Fibroblast of skin of right biceps (primary cell): ENCODE measurements around the gene PEX10.
"Not testable (repeated sequence)": the region's sequence is repeated elsewhere in the genome, so short reads cannot be mapped to it uniquely, and the experiment has no call there.

Experiments used
- DNase-seq: peaks from one replicate; pipeline ENCODE4 v3.0.0-alpha.2; 2013

Gene PEX10

DNA sequence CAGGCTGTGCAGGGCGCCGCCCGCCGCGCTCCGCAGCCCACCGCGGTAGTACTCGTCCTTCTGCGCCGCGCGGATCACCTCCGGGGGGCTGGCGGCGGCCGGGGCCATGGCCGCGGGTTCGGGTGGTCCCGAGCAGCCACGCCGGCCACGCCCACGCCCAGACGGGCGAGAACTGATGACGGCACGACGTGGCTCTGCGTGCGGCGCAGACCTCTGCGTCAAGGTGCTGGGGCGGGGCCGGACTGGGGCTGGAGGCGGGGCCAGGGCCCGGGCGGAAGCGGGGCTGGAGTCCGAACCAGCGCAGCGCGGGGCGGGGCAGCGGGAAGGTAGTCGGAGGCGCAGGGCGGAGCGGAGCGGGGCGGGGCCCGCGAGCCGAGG, at the start of gene PEX10:
Gene PEX10, minus strand, starts transcription at position 170 of the 378 bp plus-strand sequence. Its CDS starts 62 bp downstream, at position 108.
- peak; percentile 95 for DNase-seq

DNA sequence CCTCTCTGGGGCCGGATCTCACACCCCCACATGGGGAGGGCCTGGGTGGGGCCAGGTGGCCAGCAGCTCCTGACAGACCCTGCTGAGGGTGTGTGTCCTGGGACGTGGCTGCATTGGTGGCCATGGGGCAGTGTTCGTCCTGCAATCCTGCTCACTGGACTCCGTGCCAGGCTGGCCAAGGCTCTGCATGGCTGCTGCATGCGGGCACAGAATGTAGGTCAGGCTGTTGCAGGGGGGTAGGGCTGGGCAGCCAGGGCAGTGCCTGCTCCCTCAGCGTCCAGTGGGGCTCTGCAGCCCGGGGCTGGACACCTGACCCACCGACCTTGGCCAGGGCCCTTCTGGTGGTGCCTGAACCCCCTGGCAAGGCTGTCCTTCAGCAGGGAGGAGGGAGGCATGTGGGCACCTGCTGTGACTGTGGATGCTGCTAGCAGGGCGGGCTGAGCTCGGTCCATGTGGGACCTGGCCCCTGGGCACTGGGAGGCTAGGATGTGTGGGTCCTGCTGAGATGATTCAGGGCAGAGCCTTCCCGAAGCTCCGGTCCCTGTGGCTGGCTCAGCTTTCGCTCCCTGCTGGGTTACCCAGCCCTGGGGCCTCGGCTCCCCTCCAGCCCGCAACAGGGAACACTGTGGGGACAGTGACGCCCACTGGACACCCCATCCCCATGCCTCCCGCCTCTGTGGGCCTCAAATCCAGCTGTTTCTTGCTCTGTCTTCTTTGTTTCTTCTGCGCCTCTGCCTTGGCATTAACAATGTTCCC, 48.8 kb upstream of the PEX10 start:
- DNase-seq, result no peak

DNA sequence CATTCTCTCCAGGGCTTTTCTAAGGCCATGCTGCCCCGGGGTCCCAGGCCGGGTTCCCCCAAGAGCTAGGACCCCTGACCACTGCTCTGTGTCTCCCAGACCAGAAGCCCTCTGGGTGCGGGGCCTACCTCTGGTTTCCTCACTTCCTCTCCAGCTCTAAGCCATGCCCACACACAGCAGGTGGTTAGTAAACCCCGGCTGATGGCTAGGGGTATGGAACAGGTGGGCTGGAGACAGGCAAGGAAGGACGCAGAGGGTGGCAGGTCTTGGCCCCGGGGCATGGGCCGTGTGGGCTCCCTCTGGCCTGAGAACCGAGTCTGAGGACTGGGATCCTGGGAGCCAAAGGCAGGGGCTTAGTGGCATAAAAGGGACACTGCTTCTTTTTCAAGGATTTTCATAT, 47.8 kb upstream of the PEX10 start:
- DNase-seq, result no peak

DNA sequence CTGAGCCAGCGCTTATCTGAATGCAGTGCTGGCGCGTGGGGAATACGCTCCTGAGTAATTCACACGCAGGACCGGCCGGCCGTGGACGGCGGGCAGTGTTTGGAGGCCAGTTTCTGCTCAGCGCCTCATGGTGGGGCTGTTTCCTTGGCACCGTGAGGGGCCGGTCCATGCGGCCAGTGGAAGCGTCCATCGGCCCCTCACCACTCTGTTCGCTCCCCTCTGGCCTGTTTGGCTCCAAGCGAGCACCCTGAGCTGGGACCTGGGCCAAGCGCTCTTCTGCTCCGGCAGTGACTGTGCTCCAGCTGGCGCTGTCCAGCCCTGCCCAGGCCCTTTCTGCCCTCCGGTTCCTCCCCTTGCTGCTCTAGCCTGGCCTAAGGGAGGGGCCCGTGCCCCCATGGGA, 47.4 kb upstream of the PEX10 start:
- DNase-seq, result no peak

DNA sequence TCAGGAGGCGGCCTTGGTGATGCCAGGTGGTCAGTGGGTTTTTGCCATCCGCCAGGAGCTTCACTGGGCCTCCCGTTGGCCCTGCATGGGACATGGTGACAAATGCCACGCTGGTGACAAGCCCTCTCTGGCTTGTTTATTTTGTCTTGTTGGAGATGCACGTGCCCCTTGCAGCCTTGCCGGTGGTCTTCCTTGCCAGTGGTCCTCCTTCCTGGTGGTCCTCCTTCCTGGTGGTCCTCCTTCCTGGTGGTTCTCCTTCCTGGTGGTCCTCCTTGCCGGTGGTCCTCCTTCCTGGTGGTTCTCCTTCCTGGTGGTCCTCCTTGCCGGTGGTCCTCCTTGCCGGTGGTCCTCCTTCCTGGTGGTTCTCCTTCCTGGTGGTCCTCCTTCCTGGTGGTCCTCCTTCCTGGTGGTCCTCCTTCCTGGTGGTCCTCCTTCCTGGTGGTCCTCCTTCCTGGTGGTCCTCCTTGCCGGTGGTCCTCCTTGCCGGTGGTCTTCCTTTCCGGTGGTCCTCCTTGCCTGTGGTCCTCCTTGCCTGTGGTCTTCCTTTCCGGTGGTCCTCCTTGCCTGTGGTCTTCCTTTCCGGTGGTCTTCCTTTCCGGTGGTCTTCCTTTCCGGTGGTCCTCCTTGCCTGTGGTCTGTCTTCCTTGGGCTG, 46.9 kb upstream of the PEX10 start:
- not testable (repeated sequence) for DNase-seq

DNA sequence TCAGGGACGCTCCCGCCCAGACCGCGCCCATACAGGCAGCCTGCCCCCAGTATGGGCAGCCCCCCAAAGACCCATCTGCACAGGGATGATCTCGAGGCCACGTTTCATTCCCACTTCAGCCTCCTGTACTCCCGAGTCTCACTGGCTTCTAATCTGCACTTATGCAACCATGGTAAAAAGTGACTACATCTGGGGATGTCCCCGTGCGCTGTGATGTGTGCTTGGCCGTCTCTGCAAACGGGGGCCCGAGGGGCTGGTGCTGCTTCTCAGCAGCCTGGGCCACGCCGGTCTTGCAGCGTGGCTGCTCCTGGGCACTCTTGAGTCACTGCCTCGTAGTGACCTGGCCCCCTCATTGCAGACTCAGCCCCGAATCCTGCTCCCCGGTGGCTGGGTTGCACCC, 46.3 kb upstream of the PEX10 start:
- no peak for DNase-seq

DNA sequence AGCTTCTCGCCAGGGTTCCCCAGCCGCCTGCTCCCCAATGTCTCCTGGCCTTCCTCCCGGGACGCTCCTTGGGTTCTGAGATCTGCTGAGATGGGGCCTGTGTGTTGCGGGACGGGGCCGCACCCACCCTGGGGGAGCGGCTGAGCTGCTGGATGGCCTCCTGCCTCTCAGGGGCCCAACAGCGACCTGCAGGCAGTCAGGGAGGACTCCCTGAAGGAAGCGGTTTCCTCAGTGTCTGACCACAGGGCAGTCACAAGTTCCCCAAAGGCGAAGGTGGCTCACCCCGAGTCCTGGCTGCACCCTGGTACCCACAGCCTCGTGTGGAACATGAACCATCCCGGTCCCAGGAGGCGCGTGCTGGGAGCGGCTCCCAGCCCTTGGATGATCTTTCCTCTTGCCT, 45.1 kb upstream of the PEX10 start:
- no peak for DNase-seq

DNA sequence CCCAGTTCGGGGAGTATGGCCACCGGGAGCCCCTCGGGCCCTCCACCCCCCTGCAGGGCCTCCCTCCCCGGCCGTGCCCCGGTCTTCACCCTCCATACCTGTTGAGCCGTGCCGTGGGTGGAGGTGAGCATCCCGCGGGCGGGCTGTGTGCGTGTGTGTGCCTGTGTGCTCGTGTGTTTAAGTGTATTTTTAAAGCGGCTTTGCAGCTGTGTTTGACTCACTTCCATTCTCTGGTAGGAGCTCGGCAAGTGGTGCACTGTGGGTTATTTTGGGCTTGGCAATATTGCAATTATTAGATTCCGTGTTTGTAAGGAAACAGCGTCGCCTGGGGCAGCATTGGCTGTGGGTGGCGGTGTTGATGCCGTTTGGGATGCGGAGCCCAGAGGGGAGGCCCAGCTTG, 43.4 kb upstream of the PEX10 start:
- no peak for DNase-seq

DNA sequence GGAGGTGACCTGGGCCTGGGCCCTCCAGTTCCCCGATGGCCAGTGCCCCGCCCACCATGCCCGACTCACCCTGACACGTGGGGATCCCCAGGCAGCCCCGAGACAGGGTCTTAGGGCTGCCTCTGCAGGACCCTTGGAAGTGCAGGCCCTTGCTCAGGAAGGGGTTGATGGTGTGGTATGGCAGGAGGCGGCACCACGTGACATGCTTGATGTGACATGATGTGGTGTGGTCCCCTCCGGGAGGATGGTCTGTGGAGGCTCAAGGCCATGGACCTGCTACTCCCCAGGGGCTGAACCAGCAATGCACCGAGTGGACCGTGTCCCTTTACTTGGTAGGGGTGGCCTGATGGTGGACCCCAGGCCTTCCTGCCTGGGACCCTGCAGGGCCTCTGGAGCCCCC, 41.9 kb upstream of the PEX10 start:
- no peak for DNase-seq

DNA sequence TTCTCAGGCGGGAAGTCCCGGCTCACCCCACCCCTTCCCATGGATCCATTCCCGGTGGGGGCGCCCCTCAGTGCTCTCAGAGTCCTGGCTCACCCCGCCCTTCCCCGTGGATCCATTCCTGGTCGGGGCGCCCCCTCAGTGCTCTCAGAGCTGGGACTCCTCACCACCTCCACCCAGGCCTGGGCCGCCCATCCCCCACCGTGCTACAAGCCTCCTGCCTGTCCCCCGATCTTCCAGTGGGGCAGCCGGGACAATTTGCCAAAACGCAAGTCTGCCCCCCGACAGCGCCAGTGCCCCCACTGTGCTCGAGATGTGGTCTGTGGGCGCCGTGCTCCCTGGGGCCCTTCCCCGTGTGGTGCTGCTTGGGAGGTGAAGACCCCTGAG, 40.6 kb upstream of the PEX10 start:
- no peak for DNase-seq

DNA sequence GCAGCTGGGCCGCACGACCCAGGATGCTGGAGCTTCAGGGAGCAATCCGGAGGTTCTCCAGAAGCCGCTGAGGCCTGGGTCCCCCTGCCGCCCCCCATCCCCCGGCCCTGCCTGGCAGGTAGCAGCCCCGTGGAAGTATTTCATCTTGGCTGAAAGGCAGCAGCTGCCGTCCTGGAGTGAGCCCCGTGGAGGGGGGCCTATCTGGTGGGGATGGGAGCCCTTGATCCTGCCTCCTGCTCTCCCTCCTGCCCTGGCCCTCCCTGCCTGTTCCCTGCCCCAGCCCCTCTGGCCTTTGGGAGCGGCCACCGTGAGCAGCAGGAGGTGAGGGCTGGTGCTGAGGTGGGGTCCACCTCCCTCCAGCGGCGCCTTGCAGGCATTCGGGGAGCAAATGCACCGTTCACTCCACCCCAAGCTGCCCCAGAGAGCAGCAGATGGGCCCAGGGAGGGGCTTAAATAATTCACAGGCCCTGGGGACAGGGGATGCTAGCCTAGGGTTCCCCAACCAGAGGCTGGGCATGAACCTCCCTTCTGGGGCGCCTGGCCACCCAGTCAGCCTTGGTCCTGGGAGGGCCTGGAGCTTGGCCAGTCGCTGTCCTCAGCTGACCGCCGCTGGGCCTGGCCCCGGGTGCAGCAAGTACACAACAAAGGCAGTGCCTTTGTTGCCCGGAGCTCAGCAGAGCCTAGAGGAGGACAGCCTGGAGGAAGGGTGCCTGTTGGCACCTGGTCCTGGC, 40.0 kb upstream of the PEX10 start:
- no peak for DNase-seq

DNA sequence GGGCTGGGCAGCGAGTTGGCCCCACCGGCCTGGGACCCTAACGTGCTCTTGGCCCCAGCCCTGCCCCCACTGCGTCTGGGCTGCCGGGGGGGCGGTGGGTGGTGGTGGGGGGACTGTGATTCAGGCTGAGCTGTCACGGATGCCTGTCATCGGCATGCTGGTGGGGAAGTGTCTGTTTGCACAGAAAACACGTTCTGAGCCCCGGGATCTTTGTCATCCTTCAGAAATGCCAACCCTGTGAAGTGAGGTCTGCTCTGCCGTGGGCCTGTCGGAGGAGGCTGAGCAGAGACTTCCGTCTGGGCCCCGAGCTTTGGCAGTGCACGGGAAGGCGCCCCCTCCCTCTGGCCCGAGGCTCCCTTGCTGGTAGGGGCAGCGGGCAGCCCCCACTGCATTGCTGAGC, 39.4 kb upstream of the PEX10 start:
- DNase-seq, result peak; percentile 97

DNA sequence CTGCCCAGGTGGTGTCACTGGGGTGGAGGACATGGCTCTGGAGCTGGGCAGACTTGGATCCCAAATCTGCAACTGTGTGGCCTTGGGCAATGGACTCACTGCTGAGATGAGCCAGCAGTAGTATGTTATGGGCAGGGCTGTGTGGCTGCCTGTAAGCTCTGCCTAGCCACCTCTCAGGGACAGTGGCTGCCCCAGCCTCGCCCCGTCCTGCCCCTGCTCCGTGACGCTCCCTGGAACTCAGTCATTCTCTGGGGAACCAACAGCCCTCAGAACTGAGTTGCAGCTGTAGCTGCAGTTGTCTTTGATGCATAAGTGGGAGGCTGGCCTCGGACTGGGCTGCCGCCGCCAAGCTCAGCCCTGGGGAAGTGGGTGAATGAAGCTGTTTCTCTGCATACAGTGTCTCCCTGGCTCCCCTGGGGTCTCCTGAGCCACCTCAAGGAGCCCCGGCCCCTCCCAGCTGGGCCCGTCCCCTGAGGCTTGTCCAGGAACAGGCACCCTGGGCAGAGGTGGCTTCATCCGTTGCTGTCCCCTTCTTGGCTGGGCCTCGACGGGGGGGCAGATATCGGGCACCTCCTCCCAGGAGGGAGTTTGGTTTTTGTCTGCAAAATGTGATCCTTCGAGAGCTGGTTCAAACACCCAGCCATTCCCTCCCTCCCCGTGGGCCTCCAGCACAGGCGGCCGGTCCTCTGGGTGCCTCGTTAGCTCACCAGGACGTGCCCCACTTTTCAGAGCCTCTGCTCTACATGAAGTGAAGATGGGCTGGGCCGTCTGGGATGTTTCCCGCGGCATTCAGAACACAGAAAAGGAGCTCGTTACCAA, 37.5 kb upstream of the PEX10 start:
- DNase-seq, result no peak

DNA sequence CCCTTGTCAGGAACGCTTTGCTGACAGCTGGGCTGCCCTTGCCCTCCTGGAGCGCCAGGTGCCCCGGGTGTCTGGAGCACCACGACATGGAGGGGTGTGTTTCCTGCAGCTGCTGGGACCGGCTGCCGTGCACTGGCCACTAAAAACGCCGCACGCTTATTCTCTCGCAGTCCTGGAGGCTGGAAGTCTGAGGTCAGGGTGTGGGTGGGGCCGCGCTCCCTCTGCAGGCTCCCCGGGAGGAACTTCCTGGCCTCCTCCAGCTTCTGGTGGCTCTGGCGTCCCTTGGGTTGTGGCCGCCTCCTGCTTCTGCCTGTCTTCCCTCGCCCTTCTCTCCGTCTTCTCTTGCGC, 35.7 kb upstream of the PEX10 start:
- DNase-seq, result no peak

DNA sequence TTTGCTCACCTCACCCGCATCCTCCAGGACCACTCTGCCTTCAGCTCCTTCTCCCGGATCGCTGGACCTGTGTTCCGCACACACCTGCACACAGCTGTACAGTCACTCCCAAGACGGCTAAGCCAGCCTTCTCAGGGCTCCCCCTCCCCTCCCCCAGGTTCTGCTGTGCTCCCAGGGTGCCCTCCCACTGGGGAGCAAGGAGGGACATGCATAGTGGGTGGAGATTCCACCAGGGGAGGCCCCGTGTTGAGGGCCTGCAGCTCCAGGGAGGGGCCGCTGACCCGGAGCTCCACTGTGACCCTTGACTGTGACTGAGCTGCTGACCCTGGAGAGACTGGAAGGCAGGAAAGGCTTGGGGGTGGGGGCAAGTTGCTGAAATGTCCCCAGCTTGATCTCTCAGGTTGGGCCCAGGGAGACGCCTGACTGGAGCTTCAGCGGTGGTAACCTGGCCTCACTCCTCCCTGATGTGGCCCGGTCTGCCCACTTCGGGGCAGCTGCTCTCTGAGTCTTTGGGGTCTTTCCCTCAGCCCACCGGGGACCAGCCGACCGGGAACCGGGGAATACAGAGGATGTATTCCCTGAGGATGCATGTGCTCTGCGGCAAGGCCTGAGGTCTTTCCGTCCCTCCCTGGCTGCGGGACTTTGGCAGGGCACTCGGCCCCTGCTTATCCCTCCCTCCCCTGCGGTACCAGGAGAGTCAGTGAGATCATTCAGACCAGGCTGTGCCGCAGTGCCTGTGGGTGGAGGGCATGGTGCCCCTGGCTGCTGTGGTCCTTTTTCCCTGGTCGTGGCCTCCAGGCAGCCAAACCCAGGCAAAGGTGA, 35.1 kb upstream of the PEX10 start:
- no peak for DNase-seq

DNA sequence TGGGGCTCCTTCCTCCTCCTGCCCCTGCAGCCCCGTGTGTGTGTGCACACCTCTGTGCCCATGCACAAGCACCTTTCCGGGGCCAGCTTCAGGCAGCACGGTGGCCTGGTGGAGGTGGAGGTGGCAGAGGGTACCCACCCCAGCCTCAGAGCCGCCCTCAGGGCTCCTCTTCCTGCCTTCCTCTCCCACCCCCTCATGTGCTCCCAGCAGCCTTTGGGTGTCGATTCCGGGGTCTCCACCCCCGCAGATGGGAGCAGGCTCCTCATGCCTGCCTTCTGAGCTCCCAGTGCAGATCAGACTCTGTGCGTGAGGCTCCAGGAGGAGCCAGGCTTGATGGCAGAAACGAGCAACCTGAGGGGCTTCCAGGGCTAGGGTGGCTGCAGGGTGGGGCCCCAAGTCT, 34.5 kb upstream of the PEX10 start:
- DNase-seq, result no peak

DNA sequence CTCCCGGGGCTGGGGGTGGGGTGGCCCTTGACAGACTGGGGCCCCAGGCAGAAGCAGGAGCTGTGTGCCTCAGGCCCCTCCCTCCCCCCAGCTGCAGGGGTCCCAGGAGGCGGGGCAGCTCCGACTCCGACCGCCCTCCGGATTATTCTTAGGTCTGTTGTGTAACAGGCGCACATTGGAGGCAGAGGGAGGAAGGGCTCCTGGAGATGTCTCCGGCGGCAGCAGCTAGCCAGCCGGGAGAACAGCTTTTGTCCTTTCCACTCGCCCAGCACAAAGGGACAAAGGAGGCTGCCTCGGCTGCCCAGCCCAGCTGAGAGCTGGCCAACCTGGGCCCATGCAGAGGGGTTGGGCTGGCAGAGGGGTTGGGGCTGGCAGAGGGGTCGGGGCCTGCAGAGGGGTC, 34.0 kb upstream of the PEX10 start:
- DNase-seq, result no peak

DNA sequence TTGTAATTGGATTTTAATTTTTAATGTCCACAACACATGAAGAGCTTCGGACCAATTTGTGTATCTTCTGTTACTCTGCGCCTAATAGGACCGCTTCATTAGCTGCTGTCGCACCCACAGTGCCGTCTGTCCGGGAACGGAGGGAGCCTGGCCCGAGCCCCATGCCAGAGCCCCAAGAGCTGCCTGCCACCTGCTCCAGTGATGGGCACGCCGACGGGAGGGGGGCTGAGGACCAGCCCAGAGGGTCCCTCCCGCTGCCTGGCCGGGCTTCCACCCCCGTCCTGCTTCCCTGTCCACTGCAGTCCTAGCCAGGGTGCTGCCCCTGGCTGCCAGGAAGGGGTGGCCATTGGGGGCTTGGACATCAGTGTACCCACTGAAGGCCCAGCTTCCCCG, 33.5 kb upstream of the PEX10 start:
- no peak for DNase-seq

DNA sequence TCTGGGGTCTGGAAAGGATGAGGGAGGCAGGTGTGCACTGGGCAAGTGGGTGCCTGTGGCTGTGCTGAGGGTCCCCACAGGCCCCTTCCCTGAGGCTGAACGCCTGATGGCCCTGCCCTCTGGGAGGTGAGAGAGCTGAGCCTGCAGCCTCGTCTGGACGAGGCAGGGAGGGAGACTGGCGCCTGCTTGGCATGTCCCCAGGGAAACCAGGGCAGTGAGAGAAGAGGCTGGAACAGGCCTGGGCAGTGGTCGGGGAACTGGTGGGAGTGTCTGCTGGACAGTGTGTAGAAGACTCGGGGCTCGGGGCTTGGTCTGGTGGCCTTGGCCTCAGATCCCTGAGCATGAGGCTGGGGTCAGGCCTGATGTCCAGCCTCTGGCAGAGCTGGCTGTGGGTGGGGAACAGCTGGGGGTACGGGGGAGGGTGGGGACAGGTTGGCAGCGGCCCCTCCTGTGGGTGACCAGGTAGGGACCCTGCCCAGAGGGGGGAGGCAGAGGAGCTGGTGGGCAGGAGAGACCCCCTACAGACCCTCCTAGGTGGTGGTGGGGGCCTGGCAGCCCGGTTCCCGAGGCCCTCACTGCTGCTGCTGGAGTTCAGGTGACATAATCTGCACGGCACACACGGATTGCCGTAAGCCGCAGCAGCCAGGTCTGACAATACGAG, 32.9 kb upstream of the PEX10 start:
- DNase-seq, result no peak

DNA sequence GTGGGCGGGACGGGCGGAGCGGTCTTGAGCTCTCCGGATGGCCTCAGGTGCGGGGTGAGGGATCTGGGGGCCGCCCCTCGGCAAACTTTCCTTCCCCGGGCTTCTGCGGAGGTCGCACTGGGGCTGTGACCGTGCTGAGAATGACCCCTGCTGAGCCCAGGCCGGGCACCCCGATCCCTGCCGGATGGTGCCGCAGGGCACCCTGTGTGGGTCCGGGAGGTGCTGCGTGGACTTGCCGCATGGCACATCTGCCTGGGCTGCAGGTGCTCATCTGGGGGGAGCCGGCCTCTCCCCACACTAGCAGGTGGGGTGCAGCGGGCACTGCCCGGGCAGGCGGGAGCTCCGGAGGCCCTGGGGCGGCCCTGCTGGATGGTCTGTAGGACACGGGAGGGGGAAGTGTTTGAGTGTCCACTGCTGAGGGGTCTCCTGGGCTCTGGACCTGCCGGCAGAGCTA, 31.8 kb upstream of the PEX10 start:
- no peak for DNase-seq

DNA sequence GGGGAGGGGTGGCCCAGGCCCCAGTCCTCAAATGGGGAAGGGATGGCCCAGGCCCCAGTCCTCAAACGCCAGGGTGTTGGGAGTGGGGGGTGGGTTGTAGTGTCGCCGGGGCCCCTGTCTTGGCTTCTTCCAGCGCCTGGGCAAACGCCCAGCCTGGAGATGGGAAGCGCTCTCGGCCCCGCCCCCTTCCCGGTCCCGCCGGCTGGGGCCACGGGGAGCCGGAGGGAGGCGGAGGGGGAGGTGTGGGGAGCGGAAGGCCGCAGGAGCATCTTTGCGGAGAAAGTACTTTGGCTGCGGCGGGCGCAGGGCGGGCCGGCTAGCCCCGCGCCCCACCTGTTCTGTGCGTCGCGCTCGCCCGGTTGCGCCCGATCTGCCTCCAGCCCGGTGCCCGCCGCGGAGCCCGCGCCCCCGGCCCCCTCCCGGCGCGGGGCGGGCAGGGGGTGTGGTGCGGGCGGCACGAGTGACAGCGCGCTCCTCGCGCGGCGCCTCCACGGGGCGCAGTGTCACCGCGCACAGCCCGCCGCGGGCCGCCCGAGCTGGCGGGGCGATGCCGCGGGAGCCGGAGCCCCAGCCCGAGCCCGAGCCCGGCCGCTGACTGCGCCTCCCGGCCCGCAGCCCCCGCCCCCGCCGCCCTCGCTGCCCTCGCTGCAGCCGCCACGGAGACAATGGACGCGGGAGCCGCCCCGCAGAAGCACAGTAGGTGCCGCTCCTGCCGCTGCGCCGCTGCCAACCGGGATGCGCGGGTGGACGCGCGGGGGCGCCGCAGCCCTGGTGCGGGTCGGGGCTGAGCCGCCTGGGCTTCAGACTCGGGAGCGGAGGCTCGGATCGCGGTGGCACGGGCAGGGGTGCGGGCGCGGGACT, 31.1 kb upstream of the PEX10 start:
- DNase-seq, result peak; percentile 15
